HG03039 (cell line): ENCODE data around the gene OR8D1.

Source experiments
- ATAC-seq: cut with Tn5 transposase; IDR thresholded peaks from one replicate; pipeline ENCODE4 v1.9.1; 2021; ENCODE audit warnings: mild to moderate bottlenecking, moderate library complexity; ENCODE audit not compliant: unreplicated experiment

OR8D1 gene

DNA sequence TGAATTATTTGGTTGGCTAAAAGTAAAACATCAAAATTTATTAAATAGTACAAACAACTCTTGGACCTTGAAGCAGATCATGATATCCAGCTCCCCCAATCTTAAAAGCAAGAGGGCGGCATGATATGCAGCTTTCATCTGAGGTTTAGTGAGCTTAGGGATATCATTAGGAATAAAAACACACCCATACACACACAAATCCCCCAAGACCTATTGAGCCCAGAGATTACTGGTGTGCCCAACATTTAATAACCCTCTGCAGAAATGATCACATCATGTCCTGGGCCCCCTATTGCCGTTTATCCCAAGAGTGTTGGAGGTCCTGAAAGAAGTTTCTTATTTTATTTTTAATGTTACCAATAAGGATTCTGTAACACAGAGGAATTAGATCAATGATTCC lies at the start of gene OR8D1:
OR8D1 (minus strand) TSS at position 101 of the 400 bp plus-strand sequence. CDS start 3,183 bp downstream, outside the sequence.
- no peak for ATAC-seq

DNA sequence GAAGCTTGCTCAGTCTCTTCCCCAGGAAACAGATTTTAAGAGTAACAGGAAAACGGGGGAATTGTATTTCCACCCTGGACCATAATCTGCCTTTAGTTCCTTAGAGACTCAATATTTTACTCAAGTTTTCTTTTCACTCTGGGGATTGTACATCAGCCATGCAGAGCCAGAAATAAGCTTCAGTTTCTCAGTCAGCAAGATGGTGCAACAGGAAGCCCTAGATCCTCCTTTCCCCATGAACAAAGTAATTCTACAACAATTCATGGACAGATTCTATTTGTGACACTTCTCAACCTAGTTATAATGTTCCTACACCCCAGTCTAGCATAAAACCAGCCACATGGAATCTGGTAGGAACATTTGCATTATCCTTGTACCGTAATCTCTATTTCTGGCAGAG lies 45.8 kb upstream of the OR8D1 start:
- no peak for ATAC-seq

DNA sequence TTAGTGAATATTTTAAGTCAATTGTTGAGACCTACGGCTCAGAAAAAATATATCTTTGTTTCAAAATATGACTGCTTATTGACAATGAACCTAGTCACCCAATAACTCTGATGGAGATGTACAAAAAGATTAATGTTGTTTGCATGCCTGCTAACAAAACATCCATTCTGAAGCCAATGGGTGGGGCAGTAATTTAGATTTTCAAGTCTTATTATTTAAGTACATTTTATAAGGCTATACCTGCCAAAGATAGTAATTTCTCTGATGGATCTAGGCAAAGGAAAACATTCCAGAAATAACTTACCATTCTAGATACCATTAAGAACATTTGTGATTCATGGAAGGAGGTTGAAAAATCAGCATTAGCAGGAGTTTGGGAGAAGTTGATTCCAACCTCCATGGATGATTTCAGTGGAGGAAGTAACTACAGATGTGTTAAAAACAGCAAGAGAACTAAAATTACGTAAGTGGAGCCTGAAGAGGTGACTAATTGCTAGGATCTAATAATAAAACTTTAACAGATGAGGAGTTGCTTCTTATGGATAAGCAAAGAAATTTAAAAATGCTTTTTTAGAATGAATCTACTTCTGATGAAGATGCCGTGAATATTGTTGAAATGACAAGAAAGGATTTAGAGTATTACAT lies 32.7 kb upstream of the OR8D1 start:
- ATAC-seq: no peak

GRCh38 chr11:124344346-124344745 lies 30.6 kb upstream of the OR8D1 start:
- no peak for ATAC-seq

DNA sequence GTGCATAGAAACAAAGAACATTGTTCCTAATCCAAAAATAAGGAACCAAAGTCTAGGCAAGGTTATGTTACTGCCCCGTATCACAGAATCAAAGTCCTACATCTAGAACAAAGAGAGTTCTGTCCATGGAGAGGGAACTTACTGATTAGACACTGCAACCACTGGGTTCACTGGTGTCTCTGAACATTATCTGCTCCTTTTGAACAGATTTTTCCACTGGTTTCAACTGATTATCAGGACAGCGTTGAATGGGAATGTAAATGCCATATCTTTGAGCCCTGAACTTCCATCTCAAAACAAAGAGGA lies 26.3 kb upstream of the OR8D1 start:
- no peak for ATAC-seq

DNA sequence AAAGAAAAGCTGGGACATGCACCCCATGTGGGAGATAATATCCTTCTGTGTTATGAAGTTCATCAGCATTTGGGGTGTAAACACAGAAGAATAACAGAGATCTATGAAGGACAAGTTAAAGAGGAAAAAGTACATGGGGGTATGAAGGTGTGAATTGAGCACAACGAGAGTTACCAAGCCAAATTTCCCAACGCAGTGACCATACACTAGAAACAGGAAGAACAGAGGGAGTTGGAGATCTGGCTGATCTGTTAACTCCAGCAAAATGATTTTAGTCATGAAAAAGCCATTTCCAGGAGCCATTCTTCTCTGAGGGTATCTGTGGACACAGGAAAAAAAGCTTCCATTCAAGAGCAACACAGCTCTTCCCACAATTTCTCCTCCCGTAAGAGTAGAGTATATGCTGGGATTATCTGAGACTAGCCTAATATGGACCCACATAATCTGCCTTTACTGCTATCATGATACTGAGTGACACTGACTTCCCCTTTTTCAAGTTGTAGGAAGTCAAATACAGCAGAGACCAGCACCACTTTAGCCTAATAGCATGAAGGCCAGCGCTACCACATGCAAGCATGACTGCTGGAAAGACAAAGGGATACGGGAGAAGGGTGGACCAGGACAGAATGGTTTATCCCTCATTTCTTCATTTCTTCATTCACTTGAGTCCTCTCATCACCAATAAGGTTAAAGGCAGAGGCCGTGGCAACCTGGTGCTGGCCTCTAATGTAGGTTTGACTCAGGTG lies 25.8 kb upstream of the OR8D1 start:
- ATAC-seq: no peak

GRCh38 chr11:124331873-124332272 lies 18.1 kb upstream of the OR8D1 start:
- no peak for ATAC-seq

DNA sequence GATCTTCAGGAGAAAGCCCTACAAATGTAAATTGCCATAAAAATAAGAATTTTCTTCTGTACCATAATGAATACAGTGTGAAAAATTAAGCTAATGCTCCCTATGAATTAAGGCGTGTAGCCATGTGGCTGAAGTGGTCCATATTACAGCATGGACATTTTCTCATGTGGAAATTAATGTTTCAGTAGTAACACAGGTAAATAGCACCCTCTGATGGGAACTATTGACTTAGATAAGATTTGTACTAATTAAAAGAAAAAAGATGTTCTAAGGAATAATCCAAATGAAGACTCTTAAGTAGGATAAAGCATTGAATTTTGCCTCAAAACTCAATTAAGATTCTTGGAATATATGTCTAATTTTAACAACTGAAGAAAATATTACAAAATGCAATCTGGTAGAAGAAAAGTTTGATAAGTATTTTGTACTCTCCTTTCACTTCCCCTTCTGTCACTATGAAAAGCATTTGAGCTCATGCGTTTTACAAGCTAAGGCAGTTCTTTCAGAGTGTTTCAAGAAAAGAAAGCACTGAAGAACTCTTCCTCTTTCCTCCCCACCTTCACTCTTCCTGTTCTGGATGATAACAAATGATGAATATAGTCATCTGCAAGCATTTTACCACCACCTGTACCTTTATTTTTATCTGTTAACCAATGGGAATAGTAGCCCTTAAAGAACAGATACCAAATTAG lies 16.2 kb upstream of the OR8D1 start:
- ATAC-seq: peak; percentile 63

DNA sequence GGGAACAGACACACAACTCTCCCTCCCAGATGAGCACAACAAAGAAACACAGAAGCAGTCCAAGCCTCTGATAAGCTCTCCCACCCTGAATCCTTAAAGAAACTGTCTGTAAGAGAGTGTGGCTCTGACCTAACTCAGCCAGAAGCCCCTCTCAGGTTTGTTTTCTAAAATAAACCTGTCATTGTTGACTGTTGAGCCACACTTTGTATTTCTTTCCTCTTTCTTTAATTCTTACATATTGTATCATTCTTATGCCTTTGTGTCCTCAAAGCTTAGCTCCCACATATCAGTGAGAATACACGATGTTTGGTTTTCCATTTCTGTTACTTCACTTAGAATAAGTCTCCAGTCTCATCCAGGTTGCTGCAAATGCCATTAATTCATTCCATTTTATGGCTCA lies 14.0 kb upstream of the OR8D1 start:
- no peak for ATAC-seq

GRCh38 chr11:124322356-124322755 lies 8.6 kb upstream of the OR8D1 start:
- ATAC-seq: no peak

GRCh38 chr11:124320097-124320496 lies 6.3 kb upstream of the OR8D1 start, which contains the start of gene OR8D2:
OR8D2 (minus strand) TSS chr11:124320197; CDS start chr11:124320197, 0 bp downstream.
- no peak for ATAC-seq

GRCh38 chr11:124315052-124315451 lies 1.3 kb upstream of the OR8D1 start:
- ATAC-seq: no peak

- ATAC-seq: no peak
Observed at GRCh38 chr11:124313131-124313530, 618 bp downstream of the OR8D1 start.

DNA sequence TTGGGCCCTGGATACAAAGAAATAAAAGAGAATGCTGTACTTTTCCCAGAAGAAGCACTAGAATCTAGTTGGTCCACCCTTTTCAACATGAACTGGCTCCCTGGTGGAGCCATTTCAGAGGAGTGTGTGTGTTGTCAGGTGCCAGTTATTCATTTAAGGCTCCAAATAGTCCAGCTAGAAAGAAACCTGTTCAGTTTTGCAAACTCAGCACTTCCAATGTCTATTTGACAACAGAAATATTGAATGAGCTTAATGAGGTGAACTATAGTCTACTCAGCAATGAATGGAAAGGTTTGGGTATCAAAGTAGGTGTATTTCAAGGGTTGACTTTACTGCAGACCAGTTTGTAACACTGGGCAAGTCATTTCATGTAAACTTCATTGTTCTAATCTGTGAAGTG lies 2.1 kb downstream of the OR8D1 start:
- ATAC-seq: no peak

DNA sequence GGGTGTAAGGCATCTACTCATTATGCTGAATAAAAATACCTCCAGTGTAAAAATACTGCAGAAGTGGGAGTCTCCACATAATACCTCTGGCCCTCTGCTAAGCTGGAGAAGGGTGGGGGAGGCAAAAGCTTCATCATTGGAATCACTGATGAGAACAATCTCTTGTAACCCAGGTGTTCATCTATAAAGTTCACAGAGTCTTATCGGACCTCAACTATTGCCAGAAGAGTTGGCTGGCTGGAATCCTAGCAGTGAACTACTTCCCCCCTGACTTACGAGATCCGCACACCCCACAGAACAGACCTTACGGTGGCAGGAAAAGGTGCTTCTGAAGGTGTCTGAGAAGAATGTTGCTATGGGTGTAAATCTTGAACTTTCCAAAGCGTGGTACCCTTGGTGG lies 2.5 kb downstream of the OR8D1 start:
- no peak for ATAC-seq

- ATAC-seq: no peak
Observed at GRCh38 chr11:124310721-124311120, 3.0 kb downstream of the OR8D1 start.

DNA sequence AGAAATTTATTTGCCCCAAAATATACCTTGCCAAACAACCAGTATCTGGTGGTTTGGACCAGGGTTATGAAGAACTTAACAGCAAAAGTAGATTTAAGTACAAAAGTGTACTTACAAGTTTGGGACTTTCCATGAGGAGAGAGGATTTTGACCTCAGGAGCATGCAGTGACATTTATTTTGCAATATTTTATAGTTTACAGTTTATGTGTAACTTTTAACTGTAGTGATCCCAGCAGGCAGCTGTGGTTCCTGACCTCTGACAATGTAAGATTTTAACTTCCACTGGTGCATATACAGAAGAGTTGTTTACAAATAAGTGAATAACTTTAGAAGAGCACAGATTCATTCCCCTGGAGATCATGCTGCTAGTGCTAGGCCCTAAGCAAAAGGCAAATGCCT lies 6.7 kb downstream of the OR8D1 start:
- ATAC-seq: no peak

DNA sequence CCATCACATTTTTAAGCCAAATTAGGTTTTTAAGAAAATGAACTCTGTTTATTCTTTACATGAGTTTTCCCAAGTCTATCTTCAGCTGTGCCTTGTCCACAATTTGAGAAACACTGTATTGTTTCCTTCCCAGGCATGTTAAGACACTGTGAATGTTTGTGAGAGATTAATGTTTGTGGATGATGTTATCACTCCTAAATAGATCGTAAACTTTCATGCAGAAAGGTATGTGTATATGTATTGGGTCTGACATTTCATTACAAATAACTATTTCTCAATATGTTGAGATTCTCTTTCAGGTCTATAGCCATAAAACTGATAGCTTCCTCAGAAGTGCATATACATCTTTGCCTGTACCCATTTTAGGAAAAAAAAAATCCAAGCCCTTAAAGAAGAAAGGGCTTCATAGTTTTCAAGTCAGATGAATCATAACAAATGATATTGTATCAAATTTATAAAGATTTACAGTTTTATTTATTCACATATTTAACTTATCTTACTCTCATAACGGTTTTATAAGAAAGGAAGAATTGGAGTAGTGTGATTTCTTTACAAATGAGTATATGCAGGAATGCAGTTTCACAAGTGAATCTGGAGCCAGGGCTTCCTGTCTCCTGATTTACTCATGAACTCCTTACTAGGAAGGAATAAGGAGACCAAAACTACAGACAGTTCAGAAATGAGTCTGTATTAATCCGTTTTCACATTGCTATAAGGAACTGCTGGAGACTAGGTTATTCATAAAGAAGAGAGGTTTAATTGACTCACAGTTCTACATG lies 11.2 kb downstream of the OR8D1 start:
- no peak for ATAC-seq

DNA sequence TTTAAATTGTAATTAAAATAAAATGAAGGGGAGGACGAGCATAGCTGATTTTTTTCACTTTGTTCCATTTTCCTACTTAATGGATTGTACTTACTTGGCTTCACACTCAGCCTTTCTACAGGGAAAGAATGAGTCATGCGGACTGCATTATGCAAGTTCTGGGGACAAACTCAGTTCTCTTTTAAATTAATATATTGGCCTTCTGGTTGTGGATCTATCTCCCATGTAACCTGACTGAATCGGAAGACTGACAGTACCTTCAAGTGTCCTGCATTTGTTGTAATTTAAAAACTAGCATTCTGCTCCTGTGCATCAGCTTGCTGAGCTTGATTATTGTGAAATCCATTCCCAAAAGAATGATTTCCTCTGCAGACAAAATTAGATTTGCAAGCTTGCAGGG lies 12.2 kb downstream of the OR8D1 start:
- ATAC-seq: no peak

DNA sequence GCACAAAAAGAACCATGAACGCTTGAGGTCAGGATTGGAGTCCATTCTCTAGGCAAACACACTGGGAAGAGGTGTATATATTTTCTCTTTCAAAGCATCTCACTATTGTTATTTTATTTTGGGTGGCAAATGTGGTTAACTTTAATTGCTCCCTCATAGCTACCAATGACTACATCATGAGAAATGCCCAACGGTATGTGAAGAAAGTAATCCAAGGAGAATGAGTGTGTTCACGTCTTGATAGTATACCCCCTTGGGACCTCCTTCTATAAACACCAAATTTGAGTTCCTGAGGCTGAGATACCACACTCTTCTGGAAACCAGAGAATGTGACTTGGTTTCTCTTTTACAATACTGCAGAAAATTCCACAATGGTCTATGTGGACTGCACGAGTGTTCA lies 15.8 kb downstream of the OR8D1 start:
- no peak for ATAC-seq

DNA sequence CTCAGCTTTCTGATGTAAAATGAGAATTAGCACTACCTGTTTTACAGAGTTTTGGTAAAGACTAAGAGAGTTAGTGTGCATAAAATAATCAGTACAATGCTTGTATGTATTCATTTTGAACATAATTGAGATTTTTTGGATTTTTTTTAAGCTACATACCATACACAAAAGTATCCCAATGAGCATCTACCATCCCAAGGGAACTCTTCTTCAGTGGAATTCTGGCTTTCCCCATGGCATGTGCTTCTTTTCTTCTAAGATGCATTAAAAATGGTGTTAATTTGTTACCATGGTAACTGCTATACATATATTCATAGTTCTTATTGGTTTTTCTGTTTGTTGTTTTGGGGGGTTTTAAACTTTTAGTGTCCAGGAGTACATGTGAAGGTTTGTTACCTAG lies 17.7 kb downstream of the OR8D1 start:
- no peak for ATAC-seq
